Activated naive CD4-positive, alpha-beta T cell treated with anti-CD3 and anti-CD28 coated beads, Interleukin-2, amount 50 U/mL, for 16 hours (primary cell): ENCODE measurements around the gene ZNF638.
A peak's percentile ranks its signal among the peaks of the same experiment; 100 is the strongest.
"Not testable (repeated sequence)": the region's sequence is repeated elsewhere in the genome, so short reads cannot be mapped to it uniquely, and the experiment has no call there.

Experiments used
- DNase-seq: peaks from one replicate; pipeline ENCODE4 v3.0.0-alpha.2; 2020

ZNF638 gene, protein sequence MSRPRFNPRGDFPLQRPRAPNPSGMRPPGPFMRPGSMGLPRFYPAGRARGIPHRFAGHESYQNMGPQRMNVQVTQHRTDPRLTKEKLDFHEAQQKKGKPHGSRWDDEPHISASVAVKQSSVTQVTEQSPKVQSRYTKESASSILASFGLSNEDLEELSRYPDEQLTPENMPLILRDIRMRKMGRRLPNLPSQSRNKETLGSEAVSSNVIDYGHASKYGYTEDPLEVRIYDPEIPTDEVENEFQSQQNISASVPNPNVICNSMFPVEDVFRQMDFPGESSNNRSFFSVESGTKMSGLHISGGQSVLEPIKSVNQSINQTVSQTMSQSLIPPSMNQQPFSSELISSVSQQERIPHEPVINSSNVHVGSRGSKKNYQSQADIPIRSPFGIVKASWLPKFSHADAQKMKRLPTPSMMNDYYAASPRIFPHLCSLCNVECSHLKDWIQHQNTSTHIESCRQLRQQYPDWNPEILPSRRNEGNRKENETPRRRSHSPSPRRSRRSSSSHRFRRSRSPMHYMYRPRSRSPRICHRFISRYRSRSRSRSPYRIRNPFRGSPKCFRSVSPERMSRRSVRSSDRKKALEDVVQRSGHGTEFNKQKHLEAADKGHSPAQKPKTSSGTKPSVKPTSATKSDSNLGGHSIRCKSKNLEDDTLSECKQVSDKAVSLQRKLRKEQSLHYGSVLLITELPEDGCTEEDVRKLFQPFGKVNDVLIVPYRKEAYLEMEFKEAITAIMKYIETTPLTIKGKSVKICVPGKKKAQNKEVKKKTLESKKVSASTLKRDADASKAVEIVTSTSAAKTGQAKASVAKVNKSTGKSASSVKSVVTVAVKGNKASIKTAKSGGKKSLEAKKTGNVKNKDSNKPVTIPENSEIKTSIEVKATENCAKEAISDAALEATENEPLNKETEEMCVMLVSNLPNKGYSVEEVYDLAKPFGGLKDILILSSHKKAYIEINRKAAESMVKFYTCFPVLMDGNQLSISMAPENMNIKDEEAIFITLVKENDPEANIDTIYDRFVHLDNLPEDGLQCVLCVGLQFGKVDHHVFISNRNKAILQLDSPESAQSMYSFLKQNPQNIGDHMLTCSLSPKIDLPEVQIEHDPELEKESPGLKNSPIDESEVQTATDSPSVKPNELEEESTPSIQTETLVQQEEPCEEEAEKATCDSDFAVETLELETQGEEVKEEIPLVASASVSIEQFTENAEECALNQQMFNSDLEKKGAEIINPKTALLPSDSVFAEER (N-terminal part only)

DNA sequence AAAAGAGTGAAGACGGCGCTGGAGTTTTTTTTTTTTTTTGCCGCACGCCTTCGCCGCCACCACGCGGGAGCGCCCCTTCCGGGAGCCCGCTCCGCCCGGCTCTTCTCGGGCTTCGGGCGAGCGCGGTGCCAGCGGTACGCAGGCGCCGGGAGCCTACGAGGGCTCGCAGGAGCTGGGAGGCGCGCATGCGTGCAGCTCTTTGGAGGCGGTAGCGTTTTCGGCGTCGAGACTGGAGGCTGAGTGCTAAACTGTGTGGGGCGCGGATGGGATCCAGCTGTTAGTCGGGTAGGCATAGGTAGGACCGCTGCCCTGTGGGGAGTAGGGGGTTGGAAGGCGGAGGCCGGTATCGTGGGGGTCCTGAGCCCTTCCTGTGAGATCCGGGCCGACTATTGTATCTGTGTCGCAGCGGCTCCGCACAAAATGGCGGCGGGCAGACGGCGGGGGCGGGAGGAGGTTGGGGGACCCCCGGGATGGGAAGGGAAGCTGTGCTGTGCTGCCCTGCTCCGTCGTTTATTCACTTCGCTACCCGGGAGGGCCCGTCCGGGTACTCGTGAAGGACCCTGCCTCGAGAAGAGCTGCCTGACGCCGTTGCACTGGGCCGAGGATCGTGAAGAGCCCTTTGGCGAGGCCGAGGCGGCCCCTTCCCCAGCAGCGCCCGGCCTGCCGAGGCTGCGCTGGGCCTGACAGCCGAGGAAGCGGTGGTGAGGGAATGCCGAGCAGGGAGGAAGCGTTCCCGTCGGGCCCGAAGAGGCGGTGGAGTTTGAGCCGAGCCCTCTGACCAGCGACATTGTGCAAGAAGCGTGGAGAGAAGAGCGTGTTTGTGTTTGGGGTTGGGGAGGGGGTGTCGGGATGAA lies at the start of gene ZNF638:
ZNF638 (plus strand) TSS at position 202 of the 854 bp plus-strand sequence. CDS start 17,173 bp downstream, outside the sequence.
- DNase-seq: peak; percentile 95

DNA sequence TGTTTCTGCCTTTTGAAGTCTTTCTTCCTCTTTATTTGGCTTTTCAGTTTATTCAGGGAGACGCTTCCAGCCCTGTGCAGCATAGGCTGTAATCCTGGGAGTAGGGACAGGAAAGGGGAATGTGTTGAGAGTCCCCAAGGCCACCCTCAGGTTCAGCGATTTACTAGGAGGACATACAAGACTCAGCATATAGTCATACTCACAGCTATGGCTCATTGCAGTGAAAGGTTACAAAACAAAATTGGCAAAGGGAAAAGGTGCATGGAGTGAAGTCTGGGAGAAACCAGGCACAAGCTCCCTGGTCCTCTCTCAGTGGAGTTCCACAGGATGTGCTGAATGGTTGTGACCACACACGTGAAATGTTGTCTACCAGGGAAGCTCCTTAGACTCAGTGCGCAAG lies 49.6 kb upstream of the ZNF638 start:
- DNase-seq: no peak

DNA sequence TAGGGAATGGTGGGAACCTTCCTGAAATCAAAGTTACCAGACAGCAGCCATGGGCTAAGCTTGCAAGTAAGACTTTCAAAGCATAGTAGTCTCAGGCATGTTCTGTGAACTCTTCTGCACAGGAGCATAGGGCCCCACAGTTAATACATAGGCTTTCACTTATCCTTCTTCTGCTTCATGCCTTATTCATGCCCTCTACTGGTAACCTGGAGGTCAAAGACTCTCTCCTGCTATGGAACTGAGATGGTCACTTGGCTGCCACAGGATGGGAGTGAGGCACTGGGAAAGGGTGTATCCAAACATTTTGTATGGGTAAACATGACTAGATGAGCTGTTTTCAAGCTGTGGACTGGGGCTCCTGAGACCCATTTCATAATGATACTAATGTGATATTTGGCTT lies 49.1 kb upstream of the ZNF638 start:
- DNase-seq: no peak

DNA sequence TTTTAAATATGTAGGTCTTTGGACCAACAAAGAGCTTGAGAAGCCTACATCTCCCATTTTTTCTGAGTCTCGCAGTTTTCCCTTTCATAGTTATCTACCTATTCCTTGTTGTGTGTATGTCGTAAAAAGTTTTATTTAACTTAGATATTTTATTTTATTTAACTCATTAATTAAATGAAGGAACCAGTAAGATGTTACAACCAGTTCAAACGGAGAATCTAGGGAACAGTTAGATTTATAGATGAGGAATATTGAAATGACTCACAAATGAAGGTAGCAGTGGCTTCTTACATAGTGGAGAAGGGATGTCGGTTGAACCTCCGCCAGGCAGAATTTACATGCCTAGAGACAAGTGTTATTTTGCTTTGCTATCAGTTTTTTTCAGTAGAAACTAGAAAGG lies 48.5 kb upstream of the ZNF638 start:
- no peak for DNase-seq

DNA sequence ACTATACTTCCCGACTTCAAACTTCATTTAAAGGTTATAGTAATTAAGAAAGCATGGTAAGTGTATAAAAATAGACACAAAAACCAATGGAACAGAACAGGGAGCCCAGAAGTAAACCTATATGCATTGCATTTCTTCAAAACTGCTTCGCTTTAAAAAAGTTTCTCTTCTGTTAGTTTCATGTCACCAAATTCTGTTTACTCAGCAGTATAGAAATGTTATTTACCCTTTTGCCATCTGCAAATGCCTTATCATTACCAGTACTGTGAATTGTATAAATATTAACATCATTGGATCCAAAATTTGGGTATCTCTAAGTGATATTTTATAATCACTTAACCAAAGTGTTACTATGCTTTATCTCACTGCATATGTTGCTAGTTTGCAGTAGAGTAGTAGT lies 45.9 kb upstream of the ZNF638 start:
- DNase-seq: no peak

DNA sequence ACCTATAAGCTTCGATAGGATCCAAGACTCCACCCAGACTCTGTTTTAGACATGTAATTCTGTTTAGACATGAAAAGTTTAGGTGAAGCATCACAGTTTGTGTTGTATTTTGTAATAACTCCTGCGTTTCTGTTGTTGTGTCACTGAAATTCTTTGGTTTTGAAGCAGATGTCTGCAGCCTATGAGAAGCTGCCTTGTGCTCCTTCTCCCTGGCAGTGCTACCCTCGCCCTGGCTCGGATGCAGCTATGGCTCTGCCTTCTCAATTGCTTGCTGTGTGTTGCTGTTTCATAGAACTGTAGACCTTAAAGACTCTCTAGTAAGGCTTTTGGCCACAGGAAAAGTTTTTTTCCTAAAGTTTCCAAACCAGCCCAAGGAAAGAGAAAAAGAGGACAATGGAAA lies 40.2 kb upstream of the ZNF638 start:
- no peak for DNase-seq

DNA sequence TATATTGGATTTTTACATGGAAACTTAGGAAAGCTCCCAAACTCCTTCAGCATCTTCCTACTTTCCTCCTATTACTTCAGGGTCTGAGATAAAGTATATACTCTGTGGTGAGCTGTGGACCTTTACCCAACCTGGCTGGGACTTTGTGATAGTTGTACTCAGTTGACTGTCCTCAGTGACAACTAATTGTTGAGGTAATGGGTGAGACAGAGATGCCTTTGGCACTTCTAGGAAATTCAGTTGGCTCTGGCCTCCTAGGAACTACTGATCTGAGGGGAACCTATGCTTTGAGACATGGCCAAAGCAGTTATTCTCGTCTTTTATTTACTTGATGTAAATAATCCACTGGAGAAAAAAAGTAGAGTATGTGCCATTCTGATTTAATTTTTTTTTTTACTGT lies 39.4 kb upstream of the ZNF638 start:
- DNase-seq: no peak

DNA sequence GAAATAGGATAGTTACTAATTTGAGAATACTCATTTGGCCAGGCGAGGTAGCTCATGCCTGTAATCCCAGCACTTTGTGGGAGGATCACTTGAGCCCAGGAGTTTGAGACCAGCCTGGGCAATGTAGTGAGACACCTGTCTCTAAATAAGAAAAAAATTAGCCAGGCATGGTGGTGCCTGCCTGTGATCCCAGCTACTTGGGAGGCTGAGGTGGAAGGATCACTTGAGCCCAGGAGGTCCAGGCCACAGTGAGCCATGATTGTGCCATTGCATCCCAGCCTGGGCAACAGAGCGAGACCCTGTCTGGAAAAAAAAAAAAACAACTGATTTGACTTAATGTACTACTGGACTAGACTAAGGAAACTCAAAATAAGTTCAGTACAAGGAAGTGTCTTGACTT lies 32.7 kb upstream of the ZNF638 start:
- no peak for DNase-seq

DNA sequence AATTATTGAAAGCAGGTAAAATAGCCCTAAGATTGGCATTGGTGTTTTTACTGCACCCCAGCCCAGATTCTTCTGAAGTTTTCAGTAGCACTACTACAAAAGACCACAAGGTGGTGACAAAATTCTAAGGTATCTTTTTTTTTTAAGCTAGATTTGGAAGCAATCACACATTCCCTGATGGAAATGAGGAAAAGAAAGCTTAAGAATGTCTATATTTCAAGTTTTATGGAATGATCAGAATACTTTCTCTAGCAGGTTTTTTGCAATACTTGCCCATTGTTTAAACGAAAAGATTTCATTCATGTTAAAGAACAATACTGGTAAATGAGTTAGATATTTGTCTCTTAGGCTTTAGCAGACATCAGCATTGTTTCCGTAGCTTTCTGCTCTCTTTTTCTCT lies 32.1 kb upstream of the ZNF638 start:
- DNase-seq: no peak

DNA sequence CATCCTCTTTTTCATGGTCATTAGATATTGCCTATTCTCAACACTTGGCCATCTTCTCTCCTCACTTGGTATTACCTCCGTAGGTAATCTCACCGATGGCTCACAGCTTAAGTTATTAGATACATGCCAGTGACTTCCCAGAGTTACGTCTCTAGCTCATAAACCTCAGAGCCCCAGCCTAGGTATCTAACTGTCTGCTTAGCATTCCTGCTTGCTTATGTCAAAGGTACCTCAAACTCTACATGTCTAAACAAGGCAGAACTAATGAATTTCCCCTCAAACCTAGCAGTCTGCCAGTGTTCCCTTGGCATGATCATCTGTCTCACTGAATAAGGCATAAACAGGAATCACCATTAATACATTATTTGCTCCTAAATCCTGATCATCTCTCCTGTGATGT lies 27.7 kb upstream of the ZNF638 start:
- no peak for DNase-seq

DNA sequence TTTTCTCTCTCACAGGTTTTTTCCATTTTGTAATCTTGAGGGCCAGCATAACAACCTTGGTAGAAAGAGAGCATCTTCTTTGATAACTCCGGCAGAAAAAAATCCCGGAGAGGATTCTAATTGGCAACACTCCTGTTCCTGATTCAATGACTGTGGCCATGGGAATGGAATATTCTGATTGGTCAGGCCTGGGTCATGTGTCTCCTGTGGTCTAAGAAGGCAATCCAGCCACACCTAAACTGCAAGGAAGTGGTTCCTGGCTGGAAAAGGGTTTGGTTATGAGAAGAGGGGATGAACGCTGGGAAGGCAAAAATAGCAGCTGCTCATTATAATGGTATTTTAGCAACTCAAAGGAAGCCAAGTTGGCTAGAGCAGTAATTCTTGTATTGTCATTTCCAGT lies 24.8 kb upstream of the ZNF638 start:
- no peak for DNase-seq

DNA sequence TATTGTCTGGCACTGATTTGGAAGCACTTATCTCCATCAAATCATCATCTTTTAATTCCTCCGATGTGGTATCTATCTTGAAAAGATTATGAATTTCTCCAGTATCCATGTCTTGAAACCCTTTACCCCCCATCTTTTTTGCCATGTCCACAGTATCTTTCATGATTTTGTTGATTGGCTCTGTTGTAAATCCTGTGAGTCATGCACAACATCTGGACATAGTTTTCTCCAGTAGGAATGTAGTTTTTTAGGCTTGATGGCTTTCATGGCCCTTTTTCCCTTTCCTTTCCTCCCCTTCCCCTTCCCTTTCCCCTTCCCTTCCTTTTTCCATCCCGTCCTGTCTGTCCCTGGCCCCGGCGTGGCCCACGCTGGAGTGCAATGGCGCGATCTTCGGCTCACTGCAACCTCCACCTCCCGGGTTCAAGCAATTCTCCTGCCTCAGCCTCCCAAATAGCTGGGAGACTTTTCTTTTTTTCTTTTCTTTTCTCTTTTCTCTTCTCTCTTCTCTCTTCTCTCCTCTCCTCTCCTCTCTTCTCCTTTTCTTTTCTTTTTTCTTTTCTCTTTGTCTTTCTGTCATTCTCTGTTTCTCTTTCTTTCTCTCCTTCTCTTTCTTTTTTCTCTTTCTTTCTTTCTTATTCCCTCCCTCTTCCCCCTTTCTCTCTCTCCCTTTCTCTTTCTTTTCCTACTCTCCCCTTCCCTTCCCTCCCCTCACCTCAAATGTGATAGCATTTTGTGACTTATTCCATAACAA lies 18.4 kb upstream of the ZNF638 start:
- no peak for DNase-seq

DNA sequence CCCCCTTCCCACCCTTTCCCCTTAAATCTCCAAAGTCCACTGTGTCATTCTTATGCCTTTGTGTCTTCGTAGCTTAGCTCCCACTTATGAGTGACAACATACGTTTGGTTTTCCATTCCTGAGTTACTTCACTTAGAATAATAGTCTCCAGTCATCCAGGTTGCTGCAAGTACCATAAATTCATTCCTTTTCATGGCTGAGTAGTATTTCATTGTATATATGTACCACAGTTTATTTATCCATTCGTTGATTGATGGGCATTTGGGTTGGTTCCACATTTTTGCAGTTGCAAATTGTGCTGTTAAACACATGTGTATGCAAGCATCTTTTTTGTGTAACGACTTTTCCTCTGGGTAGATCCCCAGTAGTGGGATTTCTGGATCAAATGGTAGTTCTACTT lies 14.5 kb upstream of the ZNF638 start:
- DNase-seq: no peak

DNA sequence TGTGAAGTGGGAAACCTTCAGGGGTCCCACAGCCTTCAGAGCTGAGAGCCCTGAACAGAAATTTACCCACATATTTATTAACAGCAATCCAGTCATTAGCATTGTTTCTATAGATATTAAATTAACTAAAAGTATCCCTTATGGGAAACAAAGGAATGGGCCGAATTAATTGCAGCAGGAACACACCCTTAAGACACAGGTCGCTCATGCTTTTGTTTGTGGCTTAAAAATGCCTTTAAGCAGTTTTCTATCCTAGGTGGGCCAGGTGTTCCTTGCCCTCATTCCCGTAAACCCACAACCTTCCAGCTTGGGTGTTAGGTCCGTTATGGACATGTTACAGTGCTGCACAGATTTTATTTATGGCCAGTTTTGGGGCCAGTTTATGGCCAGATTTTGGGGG lies 13.7 kb upstream of the ZNF638 start:
- DNase-seq: not testable (repeated sequence)

DNA sequence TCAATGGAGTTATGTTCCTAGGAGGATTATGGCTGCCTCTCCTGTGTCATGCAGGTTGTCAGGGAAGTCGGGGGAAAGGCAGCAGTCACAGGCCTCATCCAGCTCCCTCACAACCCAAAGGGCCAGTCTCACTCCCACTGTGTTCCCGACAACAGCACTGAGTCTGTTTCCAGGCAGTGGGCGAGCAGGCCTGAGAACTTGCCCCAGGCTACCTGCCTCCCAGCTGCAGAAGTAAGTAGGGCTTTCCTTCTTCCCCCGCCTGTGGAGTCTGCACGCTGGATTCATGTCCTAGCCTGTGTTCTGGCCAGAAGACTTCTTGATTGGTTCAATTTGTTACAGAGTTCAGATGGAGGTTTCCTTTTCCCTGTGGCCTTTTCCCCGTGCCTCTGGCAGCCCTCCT lies 8.2 kb upstream of the ZNF638 start:
- no peak for DNase-seq

DNA sequence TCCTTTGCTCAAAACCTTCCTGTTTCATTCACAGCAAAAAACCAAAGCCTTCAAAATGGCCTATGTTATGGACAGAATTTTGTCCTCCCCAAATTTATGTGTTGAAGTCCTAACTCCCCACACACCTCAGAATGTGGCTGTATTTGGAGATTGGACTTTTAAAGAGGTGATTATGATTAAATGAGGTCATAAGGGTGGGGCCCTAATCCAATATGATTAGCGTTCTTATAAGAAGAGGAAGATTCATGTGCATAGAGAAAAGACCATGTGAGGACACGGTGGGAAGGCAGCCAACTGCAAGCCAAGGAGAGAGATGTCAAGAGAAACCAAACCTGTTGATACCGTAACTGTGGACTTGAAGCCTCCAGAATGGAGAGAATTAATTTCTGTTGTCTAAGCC lies 4.6 kb upstream of the ZNF638 start:
- DNase-seq: no peak

DNA sequence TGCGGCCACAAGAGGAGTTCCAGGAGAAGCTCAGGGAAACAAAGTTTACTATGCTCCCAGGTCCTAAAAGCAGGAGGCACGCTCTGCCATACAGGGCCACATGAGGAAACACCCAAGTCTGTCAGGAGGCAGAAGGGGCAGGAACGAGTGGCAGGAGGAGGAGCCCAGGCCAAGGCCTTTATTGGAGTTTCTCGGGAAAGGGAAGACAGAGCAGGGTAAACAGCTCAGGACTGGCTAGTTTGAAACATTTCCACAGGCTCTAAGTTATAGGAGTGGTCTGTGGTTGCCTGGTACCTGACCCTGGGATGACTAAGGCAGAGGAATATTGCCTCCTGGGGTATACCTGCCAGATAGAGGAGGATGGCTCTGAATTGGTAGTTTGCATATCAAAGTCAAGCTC lies 3.7 kb upstream of the ZNF638 start:
- no peak for DNase-seq

DNA sequence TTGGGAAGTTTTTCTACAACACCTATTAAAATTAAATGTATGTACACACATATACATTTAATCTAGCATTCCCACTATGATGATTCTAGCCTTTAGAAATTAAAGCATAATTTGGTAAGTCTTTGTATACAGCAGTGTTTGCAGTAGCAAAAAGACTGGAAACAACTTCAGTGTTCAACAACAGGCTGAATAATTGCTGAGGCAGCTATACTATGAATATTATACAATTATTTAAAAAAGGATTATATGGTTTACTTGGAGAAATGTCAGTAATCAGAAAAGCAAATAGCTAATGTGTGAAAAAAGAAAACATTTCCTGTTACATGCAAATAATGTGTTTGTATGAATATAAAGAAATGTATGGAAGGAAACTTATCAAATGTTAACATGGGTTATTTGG lies 1.4 kb upstream of the ZNF638 start:
- no peak for DNase-seq

DNA sequence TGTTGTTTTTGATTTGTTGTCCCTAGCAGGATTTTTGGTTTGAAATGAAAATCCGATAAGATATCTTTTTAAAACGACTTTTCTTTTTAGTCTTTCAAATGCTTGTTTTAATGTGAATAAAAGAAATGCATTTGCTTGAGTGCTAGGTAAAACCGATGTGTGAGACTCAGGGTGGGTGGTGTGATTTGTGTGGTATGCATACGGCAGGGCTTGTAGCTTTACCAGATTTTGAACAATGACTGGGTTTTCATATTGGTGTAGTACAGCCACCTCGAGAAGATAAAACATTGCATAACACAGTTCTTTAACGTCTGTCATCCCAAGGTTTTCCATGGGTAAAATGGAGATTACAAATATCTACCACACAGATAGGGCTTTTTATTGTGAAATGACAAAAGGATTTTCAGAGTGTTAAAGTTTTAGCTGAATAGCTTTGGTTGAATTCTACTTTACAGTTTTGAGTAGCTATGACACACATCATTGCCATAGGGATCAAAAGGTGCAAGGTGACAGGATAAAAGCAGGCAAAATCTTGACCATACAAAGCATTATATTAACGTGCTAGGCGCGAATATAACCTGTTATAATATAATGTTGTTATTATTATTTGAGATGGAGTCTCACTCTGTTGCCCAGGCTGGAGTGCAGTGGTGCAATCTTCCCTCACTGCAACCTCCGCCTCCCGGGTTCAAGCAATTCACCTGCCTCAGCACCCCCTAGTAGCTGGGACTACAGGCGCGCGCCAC lies 824 bp upstream of the ZNF638 start:
- DNase-seq: no peak

DNA sequence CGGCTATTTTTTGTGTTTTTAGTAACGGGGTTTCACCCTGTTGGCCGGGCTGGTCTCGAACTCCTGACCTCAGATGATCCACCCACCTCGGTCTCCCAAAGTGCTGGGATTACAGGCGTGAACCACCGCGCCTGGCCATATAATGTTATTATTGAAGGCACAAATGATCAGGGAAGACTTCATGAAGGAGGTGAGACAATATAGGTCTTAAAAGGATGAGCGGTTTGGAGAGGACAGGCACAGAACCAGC lies 326 bp upstream of the ZNF638 start:
- not testable (repeated sequence) for DNase-seq

DNA sequence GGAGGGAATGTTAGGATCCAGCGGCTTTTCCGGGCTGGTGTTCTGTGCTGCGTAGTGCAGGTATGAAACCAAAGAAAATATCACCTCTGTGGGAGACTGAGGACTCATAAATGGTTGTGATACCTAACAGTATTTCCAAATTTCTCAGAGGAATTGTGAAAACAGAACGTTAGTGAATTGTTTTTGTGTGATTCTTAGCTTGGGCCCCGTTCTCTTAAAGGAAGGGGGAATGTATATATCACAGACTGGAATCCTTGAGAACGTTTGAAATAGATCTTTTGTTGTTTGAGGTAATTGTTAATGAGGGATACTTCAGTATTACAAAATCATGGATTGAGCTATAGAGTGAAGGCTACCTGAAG lies 834 bp downstream of the ZNF638 start:
- DNase-seq: no peak
